Measurements from ENCODE around the gene GAB2. TPM values are rescaled to one million over a fixed set of nuclear protein-coding genes. Genes with fewer than 3 reads are reported as not detected.

GAB2 gene
- total and polyA plus RNA-seq, 2 of the 4 experiments (the other 2 are of a cell fraction), result 3.3 to 5.9 TPM

GRCh38 chr11:78313898-78314297 is 103.7 kb downstream of the GAB2 start:
- peaks cover 15% of the 10 kb centered on the region for H3K4me1 ChIP-seq (ENCODE audit: control insufficient read depth, insufficient read depth, low read length)
- H4K20me1 ChIP-seq (ENCODE audit: insufficient read depth, low read length), result peaks cover 9% of the 10 kb centered on the region; the same call in 1 of the 2 replicates
- no peak overlapping the region for H3K56ac ChIP-seq (ENCODE audit: extremely low read depth, insufficient read depth, low read length)
- no peak overlapping the region for H3K4me2 ChIP-seq (ENCODE audit: low read depth, low read length)
- H2AK5ac ChIP-seq (ENCODE audit: low read depth, low read length), result no peak overlapping the region
- no TSS peak for BruUV-seq (replicated peaks)
- no peak overlapping the region for H4K5ac ChIP-seq (ENCODE audit: low read depth, low read length)
- no peak overlapping the region for H2AK9ac ChIP-seq (replicated peaks; ENCODE audit: low read depth, low read length, poor library complexity)
- 80% methylated on average over 1 of the region's 2 CpGs; no CpG with 5 or more reads in 1 of the 2 experiments for WGBS, 2 experiments (ENCODE audit: extremely low coverage in 2 of 2, insufficient read length in 1 of 2)
- H3K36me3 ChIP-seq (ENCODE audit: control insufficient read depth, insufficient read depth, low read length), result no peaks in the 10 kb centered on the region
- H2BK120ac ChIP-seq (ENCODE audit: low read depth, low read length), result no peak overlapping the region
- no peak overlapping the region for H3K18ac ChIP-seq (ENCODE audit: low read depth, low read length)
- peak; percentile 12 for DNase-seq
- ChIA-PET CTCF (interaction anchor here (0.5 kb wide), 1 partner anchor 36 kb away, joined by 4 read pairs; no protein-coding TSS in a partner anchor), POLR2A (ENCODE audit: unreplicated experiment) (no interaction called here)
- ATAC-seq (ENCODE audit: low read depth), result no peak
- no peak overlapping the region for H3K23ac ChIP-seq (ENCODE audit: low read depth, low read length)
- H3K4ac ChIP-seq (ENCODE audit: low read depth, low read length), result no peak overlapping the region
- H4K8ac ChIP-seq (ENCODE audit: low read depth in 2 of 2, low read length in 2 of 2), result no peak overlapping the region
- no peak overlapping the region for H2BK20ac ChIP-seq (ENCODE audit: low read depth, low read length)
- H4K91ac ChIP-seq (ENCODE audit: insufficient read depth, low read depth, low read length), result no peak overlapping the region
- H3K9me3 ChIP-seq (ENCODE audit: control insufficient read depth, insufficient read depth, low read length), result no peaks in the 10 kb centered on the region
- H2BK15ac ChIP-seq (ENCODE audit: low read depth, low read length), result no peak overlapping the region
- H3K9me1 ChIP-seq (ENCODE audit: insufficient read depth, low read length), result peaks cover 9% of the 10 kb centered on the region
- dilution Hi-C loops (cut with HindIII; ENCODE audit: low sequenced_read_pairs, unreplicated experiment), result no loop called here
- no peaks in the 10 kb centered on the region for H3K27me3 ChIP-seq (ENCODE audit: control insufficient read depth, insufficient read depth, low read length)
- H3K14ac ChIP-seq (replicated peaks; ENCODE audit: low read depth, low read length), result no peak overlapping the region
- in situ Hi-C loops (cut with MboI; ENCODE audit: low sequenced_read_pairs), result no loop called here
- intact Hi-C loops (cut with micrococcal nuclease), result no loop called here
- H3K9ac ChIP-seq (ENCODE audit: low read depth, low read length), result no peak overlapping the region
- TF ChIP-seq BHLHE40 (IDR thresholded peaks at IDR 0.05; ENCODE audit: low read depth, low read length), result no peak
- TF ChIP-seq ELK1 (IDR thresholded peaks at IDR 0.05; ENCODE audit: borderline replicate concordance, low read depth, low read length), result no peak
- TF ChIP-seq SMC3 (IDR thresholded peaks at IDR 0.05; ENCODE audit: low read depth, low read length), result no peak
- no peak for TF ChIP-seq RFX5 (IDR thresholded peaks at IDR 0.05; ENCODE audit: low read depth, low read length)
- no peak for TF ChIP-seq CHD1 (IDR thresholded peaks at IDR 0.05; ENCODE audit: low read depth, low read length)
- no peak overlapping the region for H2BK5ac ChIP-seq (ENCODE audit: low read depth, low read length, poor library complexity, severe bottlenecking)
- no peak overlapping the region for H2AFZ ChIP-seq (replicated peaks; ENCODE audit: low read length, poor library complexity)
- H3K79me1 ChIP-seq (ENCODE audit: low read depth in 1 of 2, low read length in 2 of 2), result peaks cover 13 to 45% of the 10 kb centered on the region in 2 experiments
- no peak overlapping the region for H3K27ac ChIP-seq (ENCODE audit: insufficient read depth, low read length)
- no peak overlapping the region for H3K4me3 ChIP-seq (ENCODE audit: insufficient read depth, low read depth, low read length)

All from IMR-90 (cell line).